Measurements from ENCODE around the gene CRTC3.
"Not testable (repeated sequence)": the region's sequence is repeated elsewhere in the genome, so short reads cannot be mapped to it uniquely, and the experiment has no call there.

The CRTC3 gene

GRCh38 chr15:90619939-90620338 is 90.2 kb downstream of the CRTC3 start:
- no peak for DNase-seq (ENCODE audit: low read depth in 3 of 3, low spot score in 1 of 3)

- DNase-seq (ENCODE audit: low read depth in 3 of 3, low spot score in 1 of 3): no peak
Measured at GRCh38 chr15:90620379-90621067, 90.8 kb downstream of the CRTC3 start.

GRCh38 chr15:90623854-90624253 is 94.1 kb downstream of the CRTC3 start:
- DNase-seq (ENCODE audit: low read depth in 3 of 3, low spot score in 1 of 3): no peak

- no peak for DNase-seq (ENCODE audit: low read depth in 3 of 3, low spot score in 1 of 3)
Measured at GRCh38 chr15:90624278-90624981, 94.7 kb downstream of the CRTC3 start.

GRCh38 chr15:90625037-90625436 is 95.3 kb downstream of the CRTC3 start:
- no peak for DNase-seq (ENCODE audit: low read depth in 3 of 3, low spot score in 1 of 3)

- no peak for DNase-seq (ENCODE audit: low read depth in 3 of 3, low spot score in 1 of 3)
Measured at GRCh38 chr15:90629217-90629616, 99.5 kb downstream of the CRTC3 start.

GRCh38 chr15:90633360-90633759 is 103.6 kb downstream of the CRTC3 start:
- DNase-seq (ENCODE audit: low read depth in 3 of 3, low spot score in 1 of 3): no peak

- DNase-seq (ENCODE audit: low read depth in 3 of 3, low spot score in 1 of 3): not testable (repeated sequence)
Measured at GRCh38 chr15:90636993-90637392, 107.3 kb downstream of the CRTC3 start.

GRCh38 chr15:90637693-90638092 is 108.0 kb downstream of the CRTC3 start:
- DNase-seq (ENCODE audit: low read depth in 3 of 3, low spot score in 1 of 3): no peak

GRCh38 chr15:90638201-90638691 is 108.5 kb downstream of the CRTC3 start:
- DNase-seq (ENCODE audit: low read depth in 3 of 3, low spot score in 1 of 3): no peak

- DNase-seq (ENCODE audit: low read depth in 3 of 3, low spot score in 1 of 3): no peak
Measured at GRCh38 chr15:90638963-90639362, 109.2 kb downstream of the CRTC3 start.

GRCh38 chr15:90640862-90641261 is 111.1 kb downstream of the CRTC3 start:
- DNase-seq (ENCODE audit: low read depth in 3 of 3, low spot score in 1 of 3): no peak

GRCh38 chr15:90641581-90642463 is 112.1 kb downstream of the CRTC3 start:
- DNase-seq (ENCODE audit: low read depth in 3 of 3, low spot score in 1 of 3): no peak

- DNase-seq (ENCODE audit: low read depth in 3 of 3, low spot score in 1 of 3): no peak
Measured at GRCh38 chr15:90642464-90643300, 113.0 kb downstream of the CRTC3 start.

- DNase-seq (ENCODE audit: low read depth in 3 of 3, low spot score in 1 of 3): no peak
Measured at GRCh38 chr15:90643301-90643632, 113.5 kb downstream of the CRTC3 start.

GRCh38 chr15:90644526-90644925 is 114.8 kb downstream of the CRTC3 start:
- no peak for DNase-seq (ENCODE audit: low read depth in 3 of 3, low spot score in 1 of 3)

- no peak for DNase-seq (ENCODE audit: low read depth in 3 of 3, low spot score in 1 of 3)
Measured at GRCh38 chr15:90644952-90645725, 115.4 kb downstream of the CRTC3 start.

GRCh38 chr15:90645873-90646575 is 116.3 kb downstream of the CRTC3 start:
- DNase-seq (ENCODE audit: low read depth in 3 of 3, low spot score in 1 of 3): no peak

- DNase-seq (ENCODE audit: low read depth in 3 of 3, low spot score in 1 of 3): no peak
Measured at GRCh38 chr15:90646662-90647305, 117.1 kb downstream of the CRTC3 start.
